ENCODE data around the gene METTL25B. TPM values are rescaled to one million over a fixed set of nuclear protein-coding genes. Genes with fewer than 3 reads are reported as not detected.

The METTL25B gene
- total RNA-seq, 4 donors from 2014 or later: 3.5 to 69.7 (median 29.4) TPM

DNA sequence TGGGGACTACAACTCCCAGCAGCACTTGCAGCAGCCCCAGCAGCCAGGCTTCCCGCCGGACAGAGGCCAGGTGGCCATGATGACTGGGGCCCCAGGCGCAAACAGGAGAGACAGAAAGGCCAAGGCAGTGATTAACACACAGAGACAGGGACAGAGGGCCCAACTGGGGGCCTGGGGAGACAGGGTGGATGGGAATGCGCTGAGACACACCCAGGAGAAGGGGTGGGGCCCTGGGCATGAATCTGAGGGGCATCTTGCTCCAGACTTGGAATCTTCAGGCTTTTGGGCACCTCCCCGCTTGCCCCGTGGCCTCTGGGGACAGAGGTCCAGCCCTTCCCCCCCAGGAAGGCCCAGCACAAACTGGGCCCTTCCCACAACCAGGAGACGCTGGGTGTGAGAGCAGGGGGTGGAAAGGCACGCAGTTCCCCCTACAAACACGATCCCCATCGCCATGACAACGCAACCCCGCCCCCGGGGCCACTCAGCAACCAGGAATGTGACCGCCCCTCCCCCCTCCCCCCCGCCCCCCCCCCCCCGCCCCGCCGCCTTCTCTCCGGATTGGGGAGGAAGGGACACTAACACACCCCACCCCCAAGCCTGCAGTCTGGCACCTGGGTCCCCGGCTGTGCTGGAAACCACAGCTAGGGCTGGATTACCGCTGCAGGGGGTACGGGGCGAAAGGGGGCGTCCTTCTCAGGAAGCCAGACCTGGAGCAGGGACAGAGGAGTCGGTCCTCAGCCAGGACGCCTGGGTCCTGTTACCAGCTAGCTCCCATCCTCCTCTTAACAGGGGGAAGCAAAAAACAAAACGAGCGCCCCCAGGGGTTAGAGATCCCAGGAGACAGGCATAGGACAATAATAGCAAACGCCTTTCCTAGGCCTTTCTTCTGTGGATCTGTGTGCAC, 18.7 kb downstream of the METTL25B start:
- Histone ChIP-seq H3K36me3 (no peaks in the 10 kb centered on the region), H3K27ac (peak overlapping the region; percentile 99 to 100), H3K27me3 (no peaks in the 10 kb centered on the region), H3K4me3 (peak overlapping the region; percentile 97 to 98), H3K9me3 (no peaks in the 10 kb centered on the region), H3K4me1 (peaks cover 0 to 7% of the 10 kb centered on the region in 2 donors)
- DNase-seq: peak; percentile 96 to 98
- intact Hi-C loops (cut with DNase I; ENCODE audit: low total_unique reads): no loop called here
- TF ChIP-seq CTCF (IDR thresholded peaks at IDR 0.05) (peak in 1 of 4 experiments; percentile 19), POLR2A (IDR thresholded peaks at IDR 0.05) (peak; percentile 13 to 68)

DNA sequence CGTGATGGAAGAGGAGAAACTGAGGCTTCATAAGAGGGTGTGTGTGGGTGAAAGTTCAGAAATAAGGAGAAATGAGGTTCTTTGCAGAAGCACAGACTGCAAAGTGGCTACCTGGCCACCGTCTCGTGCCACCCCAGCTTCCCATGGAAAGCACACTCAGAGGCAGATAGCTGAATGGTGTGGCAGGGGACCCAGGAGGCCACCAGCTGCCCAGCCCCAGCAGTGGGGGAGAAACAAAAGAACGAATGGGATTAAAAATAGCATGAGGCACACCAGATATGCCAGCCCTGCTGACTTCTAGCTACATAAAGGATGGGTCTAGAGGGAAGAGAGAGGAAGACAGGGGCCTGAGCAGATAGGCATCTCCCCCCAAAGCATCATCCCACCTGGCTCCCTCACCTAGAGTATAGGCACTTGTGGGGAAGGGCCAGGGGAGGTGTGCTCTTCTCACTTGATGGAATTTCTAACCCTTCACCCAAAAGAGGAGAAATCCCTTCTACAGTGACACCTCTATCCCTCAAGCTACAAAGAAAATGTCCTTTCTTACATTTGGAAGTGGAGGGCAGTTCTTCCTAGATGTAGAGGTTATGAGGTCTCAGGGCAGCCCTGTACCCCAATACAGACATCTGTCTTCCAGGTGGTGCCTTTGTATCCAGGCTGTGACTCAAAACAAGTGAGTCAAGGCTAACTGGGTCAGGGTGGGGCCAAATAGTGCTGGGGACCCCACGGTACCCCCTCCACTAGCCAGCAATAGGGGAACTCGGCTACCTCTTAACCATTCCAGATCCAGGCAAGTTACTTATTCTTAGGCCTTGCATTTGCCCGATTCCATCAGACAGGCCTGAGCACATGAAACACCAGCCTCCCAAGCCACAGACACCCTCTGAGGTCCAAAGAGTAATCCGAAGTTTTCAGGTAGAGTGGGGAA, 19.7 kb downstream of the METTL25B start:
- no peaks in the 10 kb centered on the region for H3K36me3 ChIP-seq
- peak overlapping the region; percentile 99 to 100 for H3K27ac ChIP-seq
- no peaks in the 10 kb centered on the region for H3K9me3 ChIP-seq
- H3K4me1 ChIP-seq: peaks cover 0 to 7% of the 10 kb centered on the region in 2 donors
- no peak for TF ChIP-seq CTCF (IDR thresholded peaks at IDR 0.05)
- TF ChIP-seq POLR2A (IDR thresholded peaks at IDR 0.05): no peak
- no peaks in the 10 kb centered on the region for H3K27me3 ChIP-seq
- peak overlapping the region; percentile 97 to 98 for H3K4me3 ChIP-seq
- DNase-seq: no peak
- intact Hi-C loops (cut with DNase I; ENCODE audit: low total_unique reads): no loop called here

GRCh38 chr1:156748670-156749418, 20.6 kb downstream of the METTL25B start:
- Histone ChIP-seq H3K9me3 (no peaks in the 10 kb centered on the region), H3K4me1 (peaks cover 0 to 7% of the 10 kb centered on the region in 2 donors), H3K27me3 (no peaks in the 10 kb centered on the region), H3K36me3 (no peaks in the 10 kb centered on the region), H3K4me3 (peak overlapping the region; percentile 97 to 98), H3K27ac (peak overlapping the region; percentile 99 to 100)
- intact Hi-C loops (cut with DNase I; ENCODE audit: low total_unique reads): no loop called here
- TF ChIP-seq CTCF (IDR thresholded peaks at IDR 0.05): peak in 1 of 4 experiments; percentile 4
- TF ChIP-seq POLR2A (IDR thresholded peaks at IDR 0.05): peak in 1 of 2 donors; percentile 4
- peak; percentile 66 to 69 for DNase-seq

GRCh38 chr1:156749419-156750118, 21.3 kb downstream of the METTL25B start:
- Histone ChIP-seq H3K9me3 (no peaks in the 10 kb centered on the region), H3K4me1 (peaks cover 0 to 7% of the 10 kb centered on the region in 2 donors), H3K27me3 (no peaks in the 10 kb centered on the region), H3K36me3 (no peaks in the 10 kb centered on the region), H3K4me3 (peak overlapping the region; percentile 97 to 98), H3K27ac (peak overlapping the region; percentile 99 to 100)
- no peak for DNase-seq
- TF ChIP-seq CTCF (IDR thresholded peaks at IDR 0.05): no peak
- no peak for TF ChIP-seq POLR2A (IDR thresholded peaks at IDR 0.05)
- intact Hi-C loops (cut with DNase I; ENCODE audit: low total_unique reads): no loop called here

Measured in uterus (tissue), 4 donors.